ENCODE results near the gene DES.
"Not testable (repeated sequence)": the region's sequence is repeated elsewhere in the genome, so short reads cannot be mapped to it uniquely, and the experiment has no call there.

Gene DES

DNA sequence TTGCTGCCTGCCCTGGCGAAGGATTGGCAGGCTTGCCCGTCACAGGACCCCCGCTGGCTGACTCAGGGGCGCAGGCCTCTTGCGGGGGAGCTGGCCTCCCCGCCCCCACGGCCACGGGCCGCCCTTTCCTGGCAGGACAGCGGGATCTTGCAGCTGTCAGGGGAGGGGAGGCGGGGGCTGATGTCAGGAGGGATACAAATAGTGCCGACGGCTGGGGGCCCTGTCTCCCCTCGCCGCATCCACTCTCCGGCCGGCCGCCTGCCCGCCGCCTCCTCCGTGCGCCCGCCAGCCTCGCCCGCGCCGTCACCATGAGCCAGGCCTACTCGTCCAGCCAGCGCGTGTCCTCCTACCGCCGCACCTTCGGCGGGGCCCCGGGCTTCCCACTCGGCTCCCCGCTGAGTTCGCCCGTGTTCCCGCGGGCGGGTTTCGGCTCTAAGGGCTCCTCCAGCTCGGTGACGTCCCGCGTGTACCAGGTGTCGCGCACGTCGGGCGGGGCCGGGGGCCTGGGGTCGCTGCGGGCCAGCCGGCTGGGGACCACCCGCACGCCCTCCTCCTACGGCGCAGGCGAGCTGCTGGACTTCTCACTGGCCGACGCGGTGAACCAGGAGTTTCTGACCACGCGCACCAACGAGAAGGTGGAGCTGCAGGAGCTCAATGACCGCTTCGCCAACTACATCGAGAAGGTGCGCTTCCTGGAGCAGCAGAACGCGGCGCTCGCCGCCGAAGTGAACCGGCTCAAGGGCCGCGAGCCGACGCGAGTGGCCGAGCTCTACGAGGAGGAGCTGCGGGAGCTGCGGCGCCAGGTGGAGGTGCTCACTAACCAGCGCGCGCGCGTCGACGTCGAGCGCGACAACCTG, at the start of gene DES:
TSS of gene DES (plus strand) at position 223 of the 857 bp plus-strand sequence. CDS start at position 309, 86 bp downstream.
- no peak for DNase-seq

DNA sequence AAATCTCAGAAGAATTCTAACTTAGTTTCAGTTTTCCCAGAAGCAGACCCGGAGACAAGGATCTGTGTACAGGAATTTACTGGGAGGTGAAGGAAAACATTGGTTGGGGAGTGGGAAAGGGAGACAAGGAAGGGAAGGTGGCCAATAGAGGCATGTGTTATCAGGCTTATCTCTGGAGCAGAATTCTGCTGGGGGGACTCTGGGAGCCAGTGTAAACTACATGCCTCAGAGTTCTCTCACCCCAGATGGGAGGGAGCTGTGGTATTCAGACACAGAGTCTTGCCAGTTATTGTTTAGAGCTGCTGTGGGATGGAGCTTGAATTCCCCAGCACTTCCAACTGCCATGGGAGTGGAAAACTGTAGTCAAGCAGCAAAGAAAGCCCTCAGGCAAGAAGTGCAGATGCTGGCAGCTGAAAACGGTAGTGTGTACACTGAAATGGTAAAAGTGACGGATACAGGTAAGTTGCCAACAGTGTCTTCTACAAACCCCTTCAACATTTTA, 49.4 kb upstream of the DES start:
- DNase-seq, result peak; percentile 78

DNA sequence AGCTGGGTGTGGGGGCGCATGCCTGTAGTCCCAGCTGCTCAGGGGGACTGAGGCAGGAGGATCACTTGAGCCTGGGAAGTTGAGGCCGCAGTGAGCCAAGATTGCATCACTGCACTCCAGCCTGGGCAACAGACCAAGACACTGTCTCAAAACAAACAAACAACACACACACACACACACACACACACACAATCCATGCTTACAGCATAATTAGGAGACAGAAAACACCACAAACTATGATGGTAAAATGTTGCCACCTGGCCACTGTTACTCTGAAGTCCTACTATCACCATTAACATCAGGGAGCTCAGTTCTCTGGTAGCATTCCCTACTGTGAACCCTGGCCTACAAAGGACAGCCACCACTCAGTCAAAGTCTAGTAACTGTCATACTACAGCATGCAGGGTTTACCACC, 48.7 kb upstream of the DES start:
- DNase-seq, result peak; percentile 39

DNA sequence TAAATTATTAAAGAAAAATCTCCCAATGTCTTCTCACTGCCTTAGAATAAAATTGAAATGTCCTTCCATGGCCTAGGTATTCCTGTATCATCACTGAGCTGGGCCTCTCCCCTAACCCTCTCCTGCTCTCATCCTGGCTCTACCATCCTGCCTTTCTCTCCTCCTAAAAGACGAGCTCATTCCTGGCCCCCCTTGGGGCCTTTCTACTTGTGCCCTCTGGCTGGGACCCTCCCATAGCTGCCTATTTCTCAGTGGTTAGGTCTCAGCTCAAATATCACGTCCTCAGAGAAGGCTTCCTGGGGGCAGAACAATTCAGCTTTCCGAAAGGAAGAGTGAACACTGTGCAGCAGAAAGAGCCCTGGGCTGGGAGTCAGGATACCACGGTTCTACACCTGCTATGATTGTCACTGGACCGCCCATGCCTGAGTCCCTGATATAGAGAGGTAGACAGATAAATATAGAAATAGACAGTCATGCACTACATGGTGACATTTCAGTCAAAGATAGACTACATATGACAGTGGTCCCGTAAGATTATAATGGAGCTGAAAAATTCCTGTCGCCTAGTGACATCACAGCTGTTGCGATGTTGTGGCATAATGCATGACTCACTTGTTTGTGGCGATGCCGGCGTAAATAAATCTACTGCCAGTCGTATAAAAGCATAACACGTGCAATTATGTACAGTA, 39.9 kb upstream of the DES start:
- no peak for DNase-seq

DNA sequence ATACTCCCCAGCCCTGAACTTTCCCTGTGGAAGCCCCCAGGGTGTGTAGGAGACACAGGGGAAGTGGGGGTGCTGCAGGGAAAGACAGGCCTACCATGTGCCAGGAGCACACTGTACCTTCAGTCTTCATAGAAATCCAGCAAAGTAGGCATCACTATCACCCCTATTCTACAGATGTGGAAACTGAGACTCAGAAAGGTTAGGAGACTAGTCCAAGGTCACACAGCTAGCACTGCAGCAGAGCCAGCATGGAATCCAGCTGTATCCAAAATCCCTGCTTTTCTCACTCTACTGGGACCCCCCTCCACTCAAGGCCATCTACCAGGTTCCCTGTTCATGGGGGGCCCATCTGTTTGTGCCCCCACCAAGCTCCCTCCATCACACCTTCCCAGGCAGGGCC, 37.3 kb upstream of the DES start:
- DNase-seq, result no peak

DNA sequence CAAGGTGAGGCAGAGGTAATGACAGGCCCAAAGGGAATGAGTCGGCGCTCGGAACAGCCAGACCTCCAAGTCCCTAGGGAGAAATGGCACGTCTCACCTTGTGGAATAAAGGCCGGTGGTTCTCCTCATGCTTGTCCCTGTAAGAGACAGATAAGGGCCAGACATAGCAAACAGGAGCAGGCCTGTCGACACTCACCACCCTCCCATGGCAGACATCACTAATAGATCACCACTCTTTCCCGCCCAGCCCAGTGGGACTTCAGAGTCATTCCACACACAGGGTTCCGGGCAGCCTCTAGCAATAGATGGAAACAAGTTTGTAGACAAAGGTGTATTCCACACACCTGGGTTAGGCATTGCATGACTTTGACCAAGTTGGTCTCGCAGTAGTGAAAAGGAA, 36.7 kb upstream of the DES start:
- DNase-seq, result no peak

DNA sequence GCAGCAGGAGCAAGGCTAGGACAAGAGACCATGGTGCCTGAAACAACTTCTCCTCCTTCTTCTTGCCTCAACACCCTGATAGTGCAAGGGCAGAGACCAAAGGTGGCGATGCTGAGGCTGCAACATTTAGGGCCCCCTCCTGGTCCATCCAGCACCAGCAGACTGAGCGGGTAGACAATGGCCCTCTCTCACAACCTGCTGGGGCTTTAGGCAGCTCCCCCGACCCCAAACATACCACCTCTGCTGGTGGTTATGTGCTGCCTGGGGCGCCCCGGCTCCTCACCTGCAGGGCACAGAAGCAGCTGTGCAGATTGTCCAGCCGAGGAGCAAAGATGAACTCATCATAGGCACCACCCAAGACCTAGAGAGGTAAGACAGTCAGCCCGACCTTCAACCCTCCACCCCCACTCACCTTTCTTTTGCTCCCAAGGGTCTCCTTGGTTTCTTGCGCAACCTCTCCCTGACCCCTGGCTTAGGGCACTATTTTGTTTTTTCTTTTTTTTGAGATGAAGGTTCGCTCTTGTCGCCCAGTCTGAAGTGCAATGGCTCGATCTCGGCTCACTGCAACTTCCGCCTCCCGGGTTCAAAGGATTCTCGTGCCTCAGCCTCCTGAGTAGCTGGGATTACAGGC, 34.0 kb upstream of the DES start:
- no peak for DNase-seq

DNA sequence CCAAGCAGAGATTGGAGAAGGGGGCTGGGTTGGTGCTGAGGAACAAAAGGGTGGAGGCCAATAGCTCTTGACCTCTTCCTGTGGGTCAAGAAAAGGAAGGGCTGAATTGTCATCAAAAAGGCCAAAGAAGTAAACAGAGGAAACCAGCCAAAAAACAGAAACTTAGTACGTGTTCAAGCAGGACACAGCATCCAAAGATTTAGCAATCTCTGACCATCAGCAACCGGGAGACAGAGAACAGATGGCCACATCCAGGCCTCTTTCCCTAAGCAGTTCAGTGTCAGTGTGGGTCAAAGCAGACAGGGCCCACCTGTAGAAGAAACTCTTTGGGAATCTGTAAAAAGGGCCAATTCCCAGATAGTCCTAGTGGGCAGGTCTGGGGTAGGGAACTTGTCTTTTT, 33.3 kb upstream of the DES start:
- no peak for DNase-seq

DNA sequence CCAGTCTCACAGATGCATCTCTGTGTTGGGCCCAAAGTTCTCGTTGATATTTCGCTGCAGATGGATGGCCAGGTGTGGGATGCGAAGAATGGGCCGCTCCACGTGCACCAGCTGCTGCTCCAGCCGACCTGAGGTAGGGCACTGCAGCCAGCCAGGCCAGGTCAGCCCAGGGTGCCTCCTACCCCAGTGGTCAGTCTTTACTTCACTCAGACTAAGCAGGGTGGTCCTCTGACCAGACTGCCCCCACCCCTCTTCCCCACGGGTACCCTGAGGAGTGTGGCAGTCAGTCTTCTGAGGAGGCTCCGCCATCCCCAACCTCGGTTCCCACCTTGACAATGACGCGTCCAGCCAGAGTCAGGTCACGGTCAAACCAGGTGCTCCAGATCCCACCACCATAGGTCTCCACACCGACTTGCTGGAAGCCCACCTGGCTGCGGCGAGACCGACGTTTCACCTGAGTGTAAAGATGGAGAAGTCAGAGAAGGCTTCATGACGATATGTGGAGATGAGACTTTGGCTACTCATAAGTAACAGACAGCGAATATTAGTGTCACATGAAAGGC, 32.1 kb upstream of the DES start:
- DNase-seq, result no peak

DNA sequence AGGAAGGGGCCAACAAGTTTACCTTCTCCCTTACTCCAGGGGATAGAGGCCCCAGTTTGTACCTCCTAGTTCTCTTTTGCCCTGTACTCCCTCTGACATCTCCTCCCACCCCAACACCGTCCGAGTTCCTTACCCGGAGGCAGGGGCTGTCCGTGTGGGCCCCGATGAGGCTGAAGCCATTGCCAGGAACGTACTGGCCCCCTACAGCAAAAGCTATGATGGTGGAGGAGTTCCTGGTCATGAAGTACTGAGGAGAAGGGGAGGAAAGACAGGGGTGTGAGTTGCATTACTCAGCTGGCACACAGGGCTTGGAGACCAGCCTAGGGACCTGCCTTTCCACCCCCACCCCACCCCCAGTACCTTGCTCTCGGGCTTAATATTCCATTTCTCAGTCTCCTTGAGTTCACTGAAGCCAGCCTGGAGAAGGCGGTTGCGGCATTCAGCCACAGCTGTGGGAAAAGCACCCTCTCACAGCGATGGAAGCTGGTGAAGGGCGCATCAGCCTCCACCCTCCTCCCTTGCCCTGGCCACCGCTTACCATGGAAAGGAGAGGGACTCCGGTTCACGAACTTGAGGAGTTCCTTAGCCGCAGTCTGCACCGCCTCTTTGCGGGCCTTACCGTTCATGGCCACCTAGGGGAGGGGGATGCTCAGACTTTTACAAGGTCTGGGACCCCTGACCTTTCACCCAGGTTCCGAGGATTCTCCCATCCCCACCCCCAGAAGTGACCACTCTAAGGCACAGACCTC, 31.5 kb upstream of the DES start:
- DNase-seq, result no peak

DNA sequence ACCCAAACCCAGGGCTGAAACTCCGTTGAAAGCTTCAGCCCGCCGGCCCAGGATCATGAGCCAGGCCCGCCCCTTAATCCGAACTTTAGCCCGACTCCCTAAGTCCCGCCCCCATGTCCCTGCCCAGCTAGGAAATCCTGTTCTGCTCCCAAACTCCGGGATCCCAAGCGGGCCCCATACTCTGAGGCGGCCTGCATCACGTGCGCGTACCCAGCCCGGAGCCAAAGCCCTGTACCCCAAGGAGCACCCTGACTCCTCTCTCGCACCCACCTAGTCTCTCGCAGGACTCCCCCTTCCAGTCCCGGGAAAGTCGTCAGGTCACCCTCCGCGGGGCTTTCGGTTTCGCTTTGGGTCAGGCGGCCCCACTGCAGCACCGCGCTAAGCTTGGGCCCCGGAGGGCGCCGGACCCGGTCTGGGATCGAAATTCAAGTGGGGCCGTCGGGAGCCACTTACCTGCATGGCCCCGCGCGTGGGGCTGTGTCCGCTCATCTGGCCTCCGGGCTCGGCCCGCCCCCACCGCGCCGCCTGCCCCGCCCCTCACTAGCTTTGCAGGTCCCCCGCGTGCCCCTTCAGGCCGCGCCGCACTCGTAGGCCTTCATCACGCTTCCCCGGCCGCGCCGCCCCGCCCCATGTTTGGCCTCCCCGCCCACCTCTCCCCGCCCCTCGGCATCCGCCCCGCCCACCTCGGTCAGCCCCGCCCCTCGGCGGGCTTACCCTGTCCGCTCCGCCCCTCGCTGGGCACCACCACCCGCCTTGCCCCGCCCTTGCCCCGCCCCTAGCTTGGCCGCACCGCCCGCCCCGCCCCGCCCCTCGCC, 30.7 kb upstream of the DES start, which contains the start of gene DNPEP:
TSS of gene DNPEP (minus strand) at position 607 of the 815 bp plus-strand sequence. CDS start at position 489, 118 bp downstream.
- peak; percentile 88 for DNase-seq

DNA sequence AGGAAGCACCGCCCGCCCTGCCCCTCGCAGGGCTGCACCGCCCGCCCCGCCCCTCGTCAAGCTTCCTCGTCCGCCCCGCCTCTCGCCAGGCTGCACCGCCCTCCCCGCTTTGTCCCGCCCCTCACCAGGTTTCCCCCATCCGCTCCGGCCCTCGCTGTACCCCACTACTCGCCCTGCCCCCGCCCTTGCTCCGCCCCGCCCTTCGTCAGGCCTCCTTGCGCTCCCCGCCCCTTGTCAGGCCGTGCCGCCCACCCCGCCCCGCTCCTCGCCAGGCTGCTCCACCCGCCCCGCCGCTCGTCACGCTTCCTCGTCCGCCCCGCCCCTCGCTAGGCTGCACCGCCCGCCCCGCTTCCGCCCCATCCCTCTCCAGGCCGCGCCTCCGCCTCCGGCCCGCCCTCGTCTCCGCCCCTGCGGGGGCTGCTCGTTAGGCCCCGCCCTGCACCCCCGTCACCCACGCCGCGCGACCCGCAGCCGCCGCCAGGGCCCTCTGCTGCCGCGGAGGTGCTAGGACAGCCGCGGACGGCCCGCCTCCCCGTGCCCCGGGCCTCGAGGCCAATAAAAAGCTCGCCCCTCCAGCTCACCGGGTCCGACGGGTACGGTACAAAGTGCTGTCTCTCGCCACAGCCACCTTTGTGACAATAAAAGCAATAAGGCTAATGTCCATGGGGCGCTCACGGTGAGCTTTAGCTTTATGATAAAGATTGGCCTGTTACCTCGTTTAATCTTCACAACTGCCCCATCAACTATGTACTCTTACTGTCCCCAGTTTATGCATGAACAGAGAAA, 29.9 kb upstream of the DES start:
- DNase-seq, result peak; percentile 95

DNA sequence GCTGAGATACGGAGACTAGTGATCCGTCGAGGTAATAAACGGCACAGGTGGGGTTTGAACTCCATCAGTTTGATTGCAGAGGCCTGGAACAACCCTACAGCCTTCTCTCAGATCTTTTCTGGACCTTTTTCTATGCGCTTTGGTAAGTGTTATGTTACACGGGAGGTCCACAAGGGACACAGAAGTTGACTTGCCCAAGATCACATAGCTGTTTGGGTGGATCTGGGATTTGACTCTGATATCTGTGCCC, 29.3 kb upstream of the DES start:
- no peak for DNase-seq

DNA sequence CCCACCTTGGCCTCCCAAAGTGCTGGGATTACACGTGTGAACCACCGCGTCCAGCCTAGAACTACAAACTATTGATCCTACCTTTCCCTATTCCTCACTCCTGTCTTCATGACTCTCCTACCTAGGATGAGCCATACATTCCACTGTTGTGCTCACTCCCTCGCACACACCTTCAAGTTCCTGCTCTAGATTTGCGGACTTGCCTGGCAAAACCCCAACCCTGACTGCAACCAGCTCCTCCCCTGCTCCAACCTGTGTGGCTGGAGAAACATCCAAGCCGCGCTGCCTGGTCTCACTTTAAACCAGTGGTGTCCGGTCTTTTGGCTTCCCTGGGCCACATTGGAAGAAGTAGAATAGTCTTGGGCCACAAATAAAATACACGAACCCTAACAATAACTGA, 25.4 kb upstream of the DES start:
- no peak for DNase-seq

DNA sequence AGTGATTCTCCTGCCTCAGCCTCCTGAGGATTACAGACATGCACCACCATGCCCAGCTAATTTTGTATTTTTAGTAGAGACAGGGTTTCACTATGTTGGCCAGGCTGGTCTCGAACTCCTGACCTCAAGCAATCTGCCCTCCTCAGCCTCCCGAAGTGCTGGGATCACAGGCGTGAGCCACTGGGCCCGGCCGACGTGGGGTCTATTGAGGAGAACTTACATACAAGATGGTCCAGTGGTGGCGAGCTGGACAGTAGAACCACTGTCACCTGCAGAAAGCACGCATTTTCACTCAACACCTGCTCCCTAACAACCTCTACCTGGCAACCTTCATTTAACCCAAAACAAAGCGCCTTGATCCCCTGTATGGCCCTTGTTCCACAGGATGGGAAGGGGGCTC, 23.1 kb upstream of the DES start:
- DNase-seq, result not testable (repeated sequence)

DNA sequence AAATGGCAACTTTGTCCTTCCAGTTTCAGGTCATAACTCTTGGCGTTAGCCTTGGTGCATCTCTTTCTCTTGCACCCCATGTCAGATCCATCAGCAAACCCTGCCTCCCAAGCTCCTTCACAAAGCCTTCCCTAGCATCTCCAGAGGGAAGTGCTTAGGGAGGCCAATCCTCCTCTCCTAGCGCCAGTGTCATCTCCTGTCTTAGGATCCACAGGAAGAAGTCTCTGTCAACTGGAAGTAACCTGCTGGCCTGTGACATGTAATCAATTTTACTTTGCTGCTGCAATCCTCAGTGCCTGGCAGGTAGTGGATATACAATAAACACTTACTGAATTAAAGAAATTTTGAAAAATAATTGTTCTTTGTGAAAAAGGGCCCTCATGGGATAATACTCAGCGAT, 22.6 kb upstream of the DES start:
- DNase-seq, result no peak

DNA sequence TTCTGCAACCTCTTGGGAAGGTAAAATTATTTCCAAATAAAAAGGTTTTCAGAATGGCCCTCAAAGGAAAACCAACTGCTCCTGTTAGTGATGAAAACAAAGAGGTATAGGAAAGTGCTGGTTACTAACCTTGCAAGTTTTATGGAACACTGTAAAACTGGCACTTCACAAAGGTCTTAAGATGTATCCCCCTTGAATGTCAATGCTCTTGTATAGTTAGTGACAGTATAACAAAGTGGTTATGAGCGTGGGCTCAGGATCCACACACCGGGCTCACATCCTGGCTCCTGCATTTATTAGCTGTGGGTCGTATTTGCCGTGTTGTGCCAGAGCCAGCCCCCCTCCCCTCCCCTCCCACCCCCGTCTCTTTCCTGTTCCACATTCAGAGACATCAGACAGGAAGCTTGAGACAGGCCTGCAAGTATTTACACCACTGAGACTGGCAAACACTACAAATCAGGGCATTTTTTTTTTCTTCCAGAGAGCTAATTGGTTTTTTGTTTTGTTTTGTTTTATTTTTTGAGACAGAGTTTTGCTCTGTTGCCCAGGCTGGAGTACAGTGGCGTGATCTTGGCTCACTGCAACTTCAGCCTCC, 21.2 kb upstream of the DES start:
- DNase-seq, result no peak

DNA sequence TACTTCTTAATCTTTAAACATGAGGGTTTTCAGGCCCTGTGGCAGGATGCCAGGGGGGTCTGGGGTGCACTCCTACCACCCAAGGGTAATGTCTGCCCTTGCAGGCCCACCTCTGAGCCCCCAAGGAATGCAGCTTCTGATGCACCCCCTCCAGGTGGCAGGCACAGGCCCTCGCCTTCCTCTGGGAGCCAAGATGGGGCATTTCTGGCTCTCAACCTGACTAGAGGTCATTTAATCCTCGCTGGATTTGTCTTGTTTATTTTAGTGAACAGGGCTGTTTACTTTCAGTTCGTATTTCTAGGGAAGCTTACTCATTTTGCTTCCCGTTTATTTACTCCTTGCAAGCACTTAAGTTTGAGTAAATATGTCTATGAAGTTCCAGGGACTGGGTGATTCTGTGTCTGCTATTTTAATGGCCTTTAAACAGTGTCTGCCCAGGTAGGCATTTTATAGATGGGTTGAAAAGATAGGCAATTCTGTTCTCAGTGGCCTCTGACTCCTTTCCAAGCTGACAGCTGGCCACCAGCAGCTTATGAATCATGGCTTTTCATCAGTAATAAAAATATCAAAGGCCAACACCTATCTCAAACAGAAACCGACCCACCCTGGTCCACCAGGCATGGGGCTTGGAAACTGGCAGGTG, 19.3 kb upstream of the DES start:
- DNase-seq, result no peak

DNA sequence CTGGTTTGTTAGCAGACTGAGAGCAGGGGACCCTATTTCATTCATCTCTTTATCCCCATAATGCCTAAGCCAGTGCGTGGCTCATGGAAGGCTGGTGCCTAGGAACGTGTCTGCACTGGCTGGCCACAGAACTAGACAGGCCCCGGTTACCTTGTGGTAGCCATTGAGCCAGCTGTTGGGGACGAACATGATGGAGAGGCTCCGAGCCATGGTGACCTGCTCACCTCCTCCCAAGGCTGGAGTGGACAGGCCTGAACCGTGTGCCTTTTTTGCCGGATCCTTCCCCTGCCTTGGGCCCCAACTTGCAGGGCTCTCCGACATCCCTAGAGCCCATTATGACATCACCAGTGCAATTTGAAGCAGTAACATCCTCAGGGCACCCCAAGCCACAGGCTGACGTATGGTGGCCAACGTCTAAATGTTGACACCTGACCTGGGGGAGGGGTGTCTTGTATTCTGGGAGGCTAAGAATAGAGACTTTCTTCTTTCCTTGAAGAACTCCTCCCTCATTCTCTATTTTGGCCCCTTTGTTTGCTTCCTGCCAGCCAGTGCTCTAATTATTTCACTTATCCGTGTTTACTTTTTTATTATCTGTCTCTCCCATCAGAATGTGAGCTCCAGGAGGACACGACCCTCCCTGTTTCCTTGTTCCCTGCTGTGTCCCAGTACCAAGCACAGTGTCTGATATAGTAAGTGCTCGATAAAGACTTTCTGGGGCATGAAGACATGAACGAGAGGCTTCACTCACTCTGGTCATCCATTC, 18.3 kb upstream of the DES start:
- no peak for DNase-seq
